GM21576 (cell line): Measurements from ENCODE around the gene RHBDF2.

Source experiments
- ATAC-seq: cut with Tn5 transposase; IDR thresholded peaks from one replicate; pipeline ENCODE4 v1.9.1; 2021; ENCODE audit warnings: mild to moderate bottlenecking, moderate library complexity; ENCODE audit not compliant: unreplicated experiment

The RHBDF2 gene

DNA sequence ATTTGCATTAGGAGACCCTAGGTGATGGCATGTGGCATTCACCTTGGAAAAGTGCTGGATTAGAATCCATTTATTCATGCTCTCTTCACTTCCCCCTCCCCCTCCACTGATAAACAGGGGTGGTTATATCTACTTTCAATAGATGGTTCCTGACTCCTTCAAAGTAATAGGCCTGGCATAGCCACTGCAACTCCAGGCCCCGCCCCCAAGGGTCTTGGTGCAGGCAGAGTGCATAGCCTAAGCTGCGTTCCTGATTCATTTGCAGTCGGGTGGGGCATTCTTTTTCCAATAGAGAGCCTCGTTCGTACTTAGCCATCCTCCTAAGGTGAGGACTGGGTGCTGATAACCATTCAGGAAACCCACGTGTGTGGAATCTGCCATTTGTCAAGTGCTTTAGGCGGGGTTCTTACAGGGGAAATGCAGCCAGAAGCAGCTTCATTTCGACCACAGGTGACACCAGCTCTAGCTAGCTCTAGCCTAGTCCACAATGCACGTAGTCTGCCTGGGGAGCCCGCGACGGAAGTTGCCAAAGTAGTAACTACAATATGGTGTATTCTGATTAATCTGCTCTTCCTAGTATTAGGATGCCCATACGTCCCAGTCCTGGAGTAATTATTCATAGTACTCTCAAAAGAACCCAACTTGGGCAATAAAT is 59.4 kb downstream of the RHBDF2 start:
- ATAC-seq: no peak

DNA sequence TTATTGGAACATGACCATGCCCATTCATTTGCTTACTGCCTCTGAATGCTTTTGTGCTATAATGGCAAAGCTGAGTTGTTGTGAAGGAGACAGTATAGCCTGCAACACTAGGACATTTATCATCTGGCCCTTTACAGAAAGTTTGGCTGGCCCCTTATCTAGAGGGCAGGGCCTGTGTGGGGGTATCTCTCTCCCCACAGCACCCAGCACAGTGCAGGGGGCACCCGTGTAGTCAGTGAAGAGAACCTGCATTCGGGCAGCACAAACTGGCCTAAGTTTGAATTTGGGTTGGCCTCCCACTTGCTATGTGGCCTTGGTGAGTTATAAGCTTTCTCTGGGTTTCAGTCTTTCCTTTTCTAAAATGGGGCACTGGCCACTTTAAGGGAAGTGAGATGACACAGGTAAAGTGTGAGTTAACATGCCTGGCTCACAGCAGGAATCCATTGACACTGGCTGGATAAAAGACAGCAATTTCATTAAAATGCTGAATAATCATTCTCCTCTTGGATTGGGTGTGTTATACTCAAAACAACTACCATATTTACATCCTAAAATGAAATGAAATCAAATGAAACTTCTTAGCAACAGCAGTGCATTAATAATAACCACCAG is 60.4 kb downstream of the RHBDF2 start:
- ATAC-seq: no peak

DNA sequence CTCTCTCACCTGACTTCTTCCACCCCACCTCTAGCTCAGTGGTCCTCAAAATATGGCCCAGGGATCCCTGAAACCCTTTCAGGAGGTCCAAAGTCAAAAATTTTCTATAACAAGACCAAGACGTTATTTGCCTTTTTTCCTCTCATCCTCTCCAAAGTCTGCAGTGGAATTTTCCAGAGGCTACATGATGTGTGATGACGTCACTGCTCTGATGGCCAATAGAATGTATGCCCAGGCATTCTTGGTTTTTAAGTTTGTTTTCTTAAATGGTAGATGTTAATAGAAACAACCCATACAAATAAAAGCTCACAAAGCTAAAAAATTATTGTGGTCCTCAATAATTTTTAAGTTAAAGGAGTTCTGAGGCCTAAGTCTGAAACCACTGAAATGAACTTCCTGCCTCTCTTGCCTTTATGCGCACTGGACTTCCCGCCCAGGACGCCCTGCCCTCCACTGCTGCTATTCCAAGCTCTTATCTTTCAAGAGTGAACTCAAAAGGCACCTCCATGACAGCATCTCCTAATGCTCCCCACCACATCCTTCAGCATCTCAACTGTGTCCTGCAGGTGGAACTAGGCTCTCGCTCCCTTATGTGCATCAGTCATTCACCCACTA is 61.8 kb downstream of the RHBDF2 start:
- no peak for ATAC-seq

DNA sequence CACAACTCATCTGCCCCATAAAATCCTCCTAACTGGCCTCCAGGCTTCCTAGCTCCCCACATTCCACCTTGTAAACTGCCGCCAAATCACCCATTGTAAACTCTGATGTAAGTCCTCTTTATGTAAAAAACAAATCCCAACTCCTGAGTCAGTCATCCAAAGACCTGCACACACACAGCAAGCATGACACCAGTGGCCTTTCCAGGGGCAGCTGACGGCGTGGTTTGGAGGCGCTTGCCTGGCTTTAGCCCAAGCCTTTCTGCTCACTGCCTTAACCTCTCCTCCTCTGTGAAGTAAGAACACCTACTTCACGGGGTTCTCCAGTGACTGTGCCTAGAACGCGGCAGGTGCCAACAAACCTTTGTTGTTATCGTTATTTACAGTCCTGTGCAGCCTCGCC is 62.3 kb downstream of the RHBDF2 start:
- no peak for ATAC-seq

DNA sequence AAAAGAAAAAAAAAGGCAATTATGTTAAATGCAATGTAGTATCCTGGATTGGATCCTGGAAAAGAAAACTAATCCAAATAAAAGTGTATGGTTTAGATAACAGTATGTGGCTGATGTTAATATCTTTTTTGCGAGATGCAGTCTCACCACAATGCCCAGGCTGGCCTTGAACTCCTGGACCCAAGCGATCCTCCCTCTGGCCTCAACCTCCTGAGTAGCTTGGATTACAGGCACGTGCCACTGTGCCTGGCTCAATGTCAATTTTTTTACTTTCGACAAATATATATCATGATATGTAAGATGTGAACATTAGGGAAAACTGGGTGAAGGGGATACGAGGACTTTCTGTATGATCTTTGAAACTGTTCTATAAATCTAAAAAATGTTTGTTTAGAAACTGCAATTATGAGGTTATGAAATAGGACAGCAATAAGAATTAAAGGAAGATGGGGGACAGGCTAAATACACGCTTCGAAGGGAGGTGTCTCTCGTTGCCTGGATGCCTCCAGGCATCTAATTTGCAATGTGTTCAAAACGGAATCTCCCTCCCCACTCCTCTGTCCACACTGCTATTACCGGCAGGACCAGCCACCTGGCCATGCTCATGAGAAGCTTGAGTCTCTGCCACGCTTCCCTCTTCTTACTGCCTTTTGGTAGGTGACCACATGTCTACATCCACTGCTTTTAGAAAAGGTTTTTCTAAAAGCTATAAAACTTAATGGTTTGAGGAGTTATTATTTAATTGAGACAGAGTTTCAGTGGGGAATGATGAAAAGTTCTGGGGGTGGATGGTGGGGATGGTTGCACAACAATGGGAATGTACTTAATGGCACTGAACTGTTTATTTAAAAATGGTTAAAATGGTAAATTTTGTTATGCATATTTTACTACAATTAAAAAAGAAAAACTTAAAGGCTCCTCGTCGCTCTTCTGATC is 63.5 kb downstream of the RHBDF2 start:
- no peak for ATAC-seq

DNA sequence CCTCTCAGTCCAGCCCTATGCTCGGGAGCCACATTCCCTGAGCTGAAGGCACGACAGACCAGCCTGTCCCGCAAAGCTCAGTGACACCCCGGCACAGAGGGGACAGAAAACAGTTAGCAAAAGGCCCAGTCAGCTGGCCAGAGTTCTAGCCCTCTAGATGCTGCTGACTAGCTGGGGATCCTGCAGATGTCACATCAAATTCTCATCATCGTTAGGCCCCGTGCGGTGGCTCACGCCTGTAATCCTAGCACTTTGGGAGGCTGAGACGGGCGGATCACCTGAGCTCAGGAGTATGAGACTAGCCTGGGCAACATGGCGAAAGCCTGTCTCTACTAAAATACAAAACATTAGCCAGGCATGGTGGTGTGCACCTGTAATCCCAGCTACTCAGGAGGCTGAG is 65.5 kb downstream of the RHBDF2 start:
- no peak for ATAC-seq

DNA sequence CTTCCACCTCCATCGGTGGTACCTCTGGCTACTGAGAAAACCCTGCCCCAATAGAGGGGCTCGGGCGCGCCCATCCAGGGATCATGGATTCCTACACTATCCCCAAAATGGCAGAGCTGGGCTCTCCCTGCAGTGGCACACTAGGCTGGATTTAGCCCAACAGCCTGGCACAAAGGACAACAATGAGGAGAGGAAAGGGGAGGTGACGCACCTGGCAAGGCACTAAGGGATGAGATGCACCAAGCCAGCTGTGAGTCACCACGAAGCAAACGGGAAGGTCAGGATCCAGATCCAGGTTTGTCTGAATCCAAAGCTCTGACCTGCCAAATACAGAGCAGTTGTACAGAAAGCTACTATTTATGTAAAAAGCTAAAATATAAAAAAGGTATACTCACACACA is 66.4 kb downstream of the RHBDF2 start:
- no peak for ATAC-seq

DNA sequence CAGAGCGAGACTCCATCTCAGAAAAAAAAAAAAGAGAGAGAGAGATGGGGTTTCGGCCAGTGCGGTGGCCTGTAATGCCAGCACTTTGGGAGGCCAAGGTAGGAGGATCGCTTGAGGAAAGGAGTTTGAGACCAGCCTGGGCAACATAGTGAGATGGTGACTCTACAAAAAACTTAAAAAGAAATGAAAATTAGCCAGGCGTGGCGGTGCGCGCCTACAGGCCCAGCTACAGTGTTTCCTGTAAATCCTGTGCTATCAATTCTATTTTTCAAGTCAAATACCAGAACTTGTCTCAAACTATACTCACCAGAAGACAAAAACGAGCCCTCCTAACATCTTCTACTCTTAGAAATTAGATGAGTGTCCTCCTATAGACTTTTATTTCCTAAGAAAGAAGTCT is 67.5 kb downstream of the RHBDF2 start:
- no peak for ATAC-seq

DNA sequence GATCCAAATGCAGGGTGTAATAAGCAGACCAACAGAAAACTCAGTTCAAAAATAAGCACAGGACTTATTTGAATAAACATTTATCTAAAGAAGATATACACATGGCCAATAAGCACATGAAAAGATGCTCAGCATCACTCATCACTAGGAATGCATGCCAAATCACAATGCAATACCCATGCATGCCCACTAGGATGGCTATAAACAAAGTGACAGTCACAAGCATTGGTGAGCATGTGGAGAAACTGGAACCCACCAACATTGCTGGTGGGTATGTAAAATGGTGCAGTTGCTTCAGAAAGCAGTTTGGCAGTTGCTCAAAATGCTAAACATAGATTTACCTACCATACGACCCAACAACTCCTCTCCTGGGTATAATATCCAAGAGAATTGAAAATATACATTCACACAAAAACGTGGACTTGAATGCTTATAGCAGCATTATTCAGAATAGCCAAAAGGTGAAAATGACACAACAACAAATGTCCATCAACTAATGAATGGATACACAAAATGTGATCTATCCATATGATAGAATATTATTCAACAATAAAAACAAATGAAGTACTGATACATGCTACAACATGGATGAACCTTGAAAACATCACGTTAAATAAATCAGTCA is 68.4 kb downstream of the RHBDF2 start:
- no peak for ATAC-seq

DNA sequence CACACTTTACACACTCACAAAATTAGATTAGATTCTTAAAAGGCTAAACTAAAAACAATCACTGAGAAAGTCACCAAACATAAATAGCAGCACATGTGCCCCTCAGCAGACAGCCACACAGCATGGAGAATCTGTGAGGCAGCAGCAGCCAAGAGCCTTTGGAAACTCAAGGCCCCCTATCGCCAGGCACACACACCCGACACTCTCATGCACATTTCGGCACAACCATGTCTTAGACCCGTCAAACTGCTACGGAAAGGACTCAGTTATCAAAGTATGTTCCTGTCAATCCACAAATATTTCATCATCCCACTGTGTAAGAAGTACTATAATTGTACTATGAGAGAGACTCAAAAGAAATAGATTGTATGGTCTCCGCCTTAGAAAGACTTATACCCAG is 69.2 kb downstream of the RHBDF2 start:
- ATAC-seq: no peak

DNA sequence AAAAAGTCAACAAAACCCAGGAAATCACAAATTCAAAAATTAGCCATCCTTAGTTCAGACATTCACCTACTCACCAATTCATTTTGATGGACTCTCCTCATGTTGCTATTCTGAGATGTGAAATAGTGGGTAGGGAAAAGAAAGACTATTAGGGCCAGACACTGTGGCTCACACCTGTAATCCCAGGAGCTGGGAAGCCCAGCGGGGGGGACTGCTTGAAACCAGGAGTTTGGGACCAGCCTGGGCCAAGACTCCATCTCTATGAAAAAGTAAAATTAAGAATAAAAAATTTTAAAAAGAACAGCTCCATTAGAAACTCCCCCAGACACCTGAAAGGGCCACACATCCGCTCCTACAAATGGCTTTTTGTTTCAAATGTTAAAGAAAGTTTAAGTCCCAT is 69.7 kb downstream of the RHBDF2 start:
- no peak for ATAC-seq

DNA sequence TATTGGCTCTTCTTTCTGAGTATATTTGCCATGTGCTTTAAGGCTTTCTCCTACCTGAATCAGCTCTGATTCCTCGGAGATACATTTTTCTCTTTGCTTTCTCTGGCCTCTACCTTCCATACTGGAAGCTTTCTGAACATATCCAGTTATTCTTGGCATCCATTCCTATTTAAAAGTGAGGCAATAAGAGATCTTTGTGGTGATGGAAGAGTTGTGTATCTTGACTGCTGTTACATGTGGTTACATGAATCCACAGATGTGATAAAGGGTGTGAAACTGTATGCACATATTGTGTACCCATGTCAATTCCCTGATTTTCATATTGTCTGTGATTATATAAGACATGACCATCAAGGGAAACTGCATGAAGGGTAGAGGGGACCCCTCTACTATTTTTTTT is 72.7 kb downstream of the RHBDF2 start:
- no peak for ATAC-seq

DNA sequence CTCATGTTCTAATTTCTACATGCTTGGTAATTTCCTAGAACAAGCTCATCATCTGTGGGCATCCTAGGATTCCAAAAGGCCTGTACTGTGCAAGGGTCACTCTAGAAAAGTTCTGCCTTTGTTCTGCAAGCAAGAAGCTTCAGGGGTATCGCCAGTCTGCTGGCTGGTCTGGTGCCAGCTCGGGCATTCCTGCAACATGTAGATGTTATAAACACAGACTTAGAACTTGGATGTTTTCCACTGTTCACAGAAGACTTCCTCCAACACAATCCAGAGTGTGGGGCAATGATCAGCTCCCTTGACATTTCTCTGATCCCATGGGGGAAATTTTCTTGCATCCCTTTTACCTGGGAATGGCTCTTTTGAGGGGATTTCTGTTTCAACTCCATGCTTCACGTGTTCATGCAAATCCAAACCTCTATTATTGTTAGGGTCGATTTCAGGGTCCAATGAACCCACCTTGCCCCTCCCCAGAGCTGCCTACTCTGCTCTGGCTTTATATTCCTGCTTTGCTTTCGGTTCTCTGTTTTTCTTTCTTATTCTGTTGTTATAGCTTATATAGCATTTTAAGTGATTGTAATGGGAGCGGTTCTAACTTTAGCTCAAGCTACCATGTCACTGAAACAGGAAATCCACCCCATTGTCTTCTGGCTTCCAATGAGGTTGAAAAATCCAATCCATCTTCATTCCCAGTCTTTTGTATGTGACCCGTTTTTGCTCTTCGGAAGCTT is 73.6 kb downstream of the RHBDF2 start:
- ATAC-seq: no peak

DNA sequence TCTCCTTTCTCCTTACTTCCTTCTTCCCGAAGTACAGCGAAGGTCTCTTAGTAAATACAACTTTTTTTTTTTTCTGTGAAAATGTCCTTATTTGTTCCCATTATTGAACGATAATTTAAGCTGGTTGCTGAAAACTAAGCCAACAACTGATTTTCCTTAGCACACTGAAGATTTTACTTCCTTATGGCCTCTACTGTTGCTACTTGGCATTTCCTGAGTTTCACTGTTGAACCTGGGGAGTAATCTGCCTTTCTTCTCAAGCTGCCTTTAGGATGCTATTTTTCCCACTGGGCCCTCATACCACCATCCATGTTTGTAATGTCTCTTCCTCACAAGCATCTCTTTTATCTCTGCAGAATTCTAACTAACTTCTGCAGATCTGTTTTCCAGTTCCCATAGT is 74.4 kb downstream of the RHBDF2 start:
- ATAC-seq: no peak

DNA sequence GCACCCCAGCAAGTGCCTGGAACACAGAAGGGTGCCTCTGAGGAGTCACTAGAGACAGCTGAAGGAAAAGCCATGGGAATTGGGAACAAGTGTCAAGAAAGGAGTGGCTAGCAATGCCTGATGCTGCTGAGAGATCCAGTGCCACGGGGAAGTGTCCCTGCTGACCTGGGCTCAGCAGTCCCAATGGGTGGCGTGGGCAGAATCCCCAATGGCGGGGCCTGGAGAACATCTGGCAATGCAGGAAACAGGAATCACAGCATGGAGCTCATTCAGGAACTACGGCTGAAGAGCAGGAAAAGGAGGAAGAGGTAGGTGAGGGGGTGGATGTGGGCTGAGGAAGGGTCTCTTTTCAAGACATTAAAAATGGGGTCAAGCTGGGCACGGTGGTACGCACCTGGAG is 78.4 kb downstream of the RHBDF2 start:
- no peak for ATAC-seq

DNA sequence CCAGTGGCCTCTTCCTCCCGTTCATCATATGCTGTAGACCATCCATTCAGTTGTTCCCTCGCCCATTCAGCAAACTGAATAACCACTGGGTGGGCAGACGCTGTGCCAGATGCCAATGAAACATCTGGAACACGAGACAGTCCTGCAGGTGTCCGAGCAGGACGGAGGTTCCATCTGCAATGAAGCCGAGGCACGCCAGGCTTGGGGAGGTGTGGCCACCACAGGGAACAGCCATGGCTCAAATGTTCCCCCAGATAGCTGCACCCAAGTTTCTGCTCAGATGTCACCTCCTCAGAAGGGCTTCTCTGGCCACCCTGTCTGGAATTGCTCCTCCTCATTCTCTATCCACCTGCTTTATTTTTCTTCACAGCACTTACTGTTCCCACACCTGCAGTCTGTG is 78.8 kb downstream of the RHBDF2 start:
- ATAC-seq: no peak

DNA sequence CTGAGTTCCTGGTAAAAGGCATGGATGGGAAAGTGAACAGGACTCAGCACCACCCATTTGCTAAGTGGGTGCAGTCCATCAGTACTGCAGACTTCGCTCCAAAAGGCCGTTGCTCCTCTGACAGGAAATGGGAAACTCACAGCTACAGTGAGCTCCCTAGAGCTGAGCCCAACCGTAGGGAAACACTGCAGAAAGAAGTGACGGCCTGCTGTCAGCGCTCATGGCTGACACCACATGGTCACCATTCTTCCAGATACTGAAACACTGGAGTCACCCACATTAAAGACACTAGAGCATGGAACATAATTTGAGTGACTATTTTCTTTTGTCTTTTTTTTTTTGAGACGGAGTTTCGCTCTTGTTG is 80.2 kb downstream of the RHBDF2 start:
- no peak for ATAC-seq
